Measurements from ENCODE around the gene SETD6.

The SETD6 gene

GRCh38 chr16:58497935-58498334, 17.4 kb upstream of the SETD6 start:
- TF ChIP-seq, protein P1, sequence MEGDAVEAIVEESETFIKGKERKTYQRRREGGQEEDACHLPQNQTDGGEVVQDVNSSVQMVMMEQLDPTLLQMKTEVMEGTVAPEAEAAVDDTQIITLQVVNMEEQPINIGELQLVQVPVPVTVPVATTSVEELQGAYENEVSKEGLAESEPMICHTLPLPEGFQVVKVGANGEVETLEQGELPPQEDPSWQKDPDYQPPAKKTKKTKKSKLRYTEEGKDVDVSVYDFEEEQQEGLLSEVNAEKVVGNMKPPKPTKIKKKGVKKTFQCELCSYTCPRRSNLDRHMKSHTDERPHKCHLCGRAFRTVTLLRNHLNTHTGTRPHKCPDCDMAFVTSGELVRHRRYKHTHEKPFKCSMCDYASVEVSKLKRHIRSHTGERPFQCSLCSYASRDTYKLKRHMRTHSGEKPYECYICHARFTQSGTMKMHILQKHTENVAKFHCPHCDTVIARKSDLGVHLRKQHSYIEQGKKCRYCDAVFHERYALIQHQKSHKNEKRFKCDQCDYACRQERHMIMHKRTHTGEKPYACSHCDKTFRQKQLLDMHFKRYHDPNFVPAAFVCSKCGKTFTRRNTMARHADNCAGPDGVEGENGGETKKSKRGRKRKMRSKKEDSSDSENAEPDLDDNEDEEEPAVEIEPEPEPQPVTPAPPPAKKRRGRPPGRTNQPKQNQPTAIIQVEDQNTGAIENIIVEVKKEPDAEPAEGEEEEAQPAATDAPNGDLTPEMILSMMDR (conservative IDR thresholded peaks at IDR 0.05; ENCODE audit: low read depth): no peak
- POLR2A ChIA-PET (ENCODE audit: low non-redundant PET): no interaction called here
- no peak for DNase-seq (ENCODE audit: low spot score)
- H3K27ac ChIP-seq: no peak overlapping the region
- CTCF ChIA-PET: interaction anchor here (1.0 kb wide), 1 partner anchor 14 kb away, joined by 3 read pairs; no protein-coding TSS in a partner anchor

DNA sequence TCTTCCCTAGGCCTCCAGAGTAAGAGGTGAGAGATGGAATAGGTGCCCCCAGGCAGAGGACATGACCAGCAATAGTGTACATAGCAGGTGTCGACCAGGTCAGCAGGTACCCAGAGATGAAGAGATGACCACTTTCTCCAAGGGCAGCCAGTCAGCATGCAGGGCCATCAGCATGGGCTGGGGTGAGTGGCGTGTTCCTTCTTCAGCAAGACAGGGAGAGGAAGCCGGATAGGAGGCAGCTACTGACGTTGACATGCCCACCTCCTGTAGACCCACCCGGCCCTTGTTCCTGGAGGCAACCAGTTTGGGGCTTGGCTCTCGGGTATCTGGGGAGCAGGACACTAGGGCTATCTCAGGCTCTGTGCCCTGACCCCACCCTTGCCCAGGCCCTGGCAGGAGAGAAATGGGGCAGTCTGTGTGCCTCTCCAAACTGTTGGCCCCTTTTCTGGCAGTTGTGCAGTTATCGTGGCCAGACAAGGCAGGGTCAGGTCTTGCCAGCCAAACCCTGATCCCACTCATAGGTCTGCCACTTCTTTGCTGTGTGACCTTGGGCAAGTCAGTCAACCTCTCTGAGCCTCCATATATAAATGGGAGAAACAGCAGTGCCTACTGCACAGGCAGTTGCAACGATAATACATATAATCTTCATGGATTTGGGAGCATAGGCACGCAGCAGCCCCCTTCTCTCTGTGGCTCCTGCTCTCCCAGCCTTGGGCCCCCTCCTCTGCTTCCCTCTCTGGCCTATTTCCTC, 16.8 kb upstream of the SETD6 start:
- no peak overlapping the region for H3K27ac ChIP-seq
- POLR2A ChIA-PET (ENCODE audit: low non-redundant PET): no interaction called here
- no peak for DNase-seq (ENCODE audit: low spot score)
- CTCF ChIA-PET: interaction anchor here (0.7 kb wide), 1 partner anchor 162 kb away, joined by 4 read pairs; no protein-coding TSS in a partner anchor
- TF ChIP-seq, protein P1 (conservative IDR thresholded peaks at IDR 0.05; ENCODE audit: low read depth): no peak

DNA sequence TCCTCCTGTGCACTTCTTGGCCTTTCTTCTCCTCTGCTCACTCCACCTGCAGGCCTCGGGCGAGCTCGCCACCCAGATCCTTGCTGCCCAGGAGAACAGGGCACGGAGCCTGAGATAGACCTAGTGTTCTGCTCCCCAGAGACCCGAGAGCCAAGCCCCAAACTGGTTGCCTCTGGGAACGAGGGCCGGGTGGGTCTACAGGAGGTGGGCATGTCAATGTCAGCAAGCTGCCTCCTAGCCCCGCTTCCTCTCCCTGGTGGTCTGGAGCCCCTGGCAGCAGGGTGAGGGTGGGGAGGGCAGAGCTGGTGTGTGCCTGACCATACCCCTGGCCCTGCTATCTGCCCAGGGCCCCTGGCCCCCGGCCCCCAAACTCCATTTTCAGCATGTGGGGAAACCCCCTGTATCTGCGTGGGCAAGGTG, 16.2 kb upstream of the SETD6 start:
- H3K27ac ChIP-seq: no peak overlapping the region
- CTCF ChIA-PET: interaction anchor here (0.6 to 0.7 kb wide), 2 partner anchors 11 to 163 kb away, joined by 4 read pairs; no protein-coding TSS in a partner anchor
- POLR2A ChIA-PET (ENCODE audit: low non-redundant PET): no interaction called here
- TF ChIP-seq, protein P1 (conservative IDR thresholded peaks at IDR 0.05; ENCODE audit: low read depth): no peak
- DNase-seq (ENCODE audit: low spot score): no peak

DNA sequence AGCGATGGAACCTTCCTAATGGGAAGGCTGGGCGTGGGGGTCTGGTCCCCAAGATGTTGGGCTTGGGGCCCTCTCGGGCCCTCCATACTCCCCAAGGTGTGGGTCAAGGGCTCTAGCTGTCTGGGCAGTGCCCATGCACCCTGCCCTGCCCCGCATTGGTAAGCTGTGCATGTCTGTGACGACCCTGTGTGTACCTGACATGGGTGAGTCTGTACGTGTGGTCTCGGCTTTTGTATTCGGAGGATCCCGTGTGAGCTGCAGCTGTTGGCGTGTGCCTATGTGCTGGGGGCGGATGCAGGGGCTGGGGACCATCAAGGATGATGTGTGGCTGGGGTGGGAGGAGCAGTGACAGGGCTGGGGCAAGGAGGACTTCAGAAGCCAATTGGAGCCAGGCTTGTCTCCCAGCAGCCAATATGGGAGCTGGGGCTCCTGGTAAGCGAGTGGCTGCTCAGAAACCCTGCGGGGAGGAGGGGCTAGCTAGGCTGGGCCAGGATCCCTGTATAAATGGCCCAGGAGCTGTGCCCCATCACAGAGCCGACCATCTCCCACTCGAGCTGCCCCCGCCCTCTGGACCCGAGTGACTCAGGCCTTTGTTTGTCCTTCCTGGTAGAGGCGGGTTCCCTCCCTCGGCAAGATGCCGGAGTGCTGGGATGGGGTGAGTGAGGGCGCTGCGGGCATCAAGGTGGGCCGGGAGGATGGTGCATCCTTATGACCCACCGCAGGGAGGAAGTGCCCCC, 15.5 kb upstream of the SETD6 start, which contains the start of gene NDRG4:
TSS of gene NDRG4 (plus strand) at position 529 of the 737 bp plus-strand sequence. CDS start at position 635, 106 bp downstream.
- TF ChIP-seq, protein P1 (conservative IDR thresholded peaks at IDR 0.05; ENCODE audit: low read depth): no peak
- ChIA-PET CTCF (interaction anchor here (0.6 to 0.9 kb wide), 5 partner anchors 11 to 235 kb away, joined by 3 to 4 read pairs (median 4); no protein-coding TSS in a partner anchor), POLR2A (ENCODE audit: low non-redundant PET) (no interaction called here)
- peak; percentile 60 for DNase-seq (ENCODE audit: low spot score)
- no peak within 1 kb of the TSS for H3K27ac ChIP-seq

- POLR2A ChIA-PET (ENCODE audit: low non-redundant PET): no interaction called here
- DNase-seq (ENCODE audit: low spot score): no peak
Measured at GRCh38 chr16:58500430-58501241, 14.7 kb upstream of the SETD6 start.

More at GRCh38 chr16:58500430-58501241, 14.7 kb upstream of the SETD6 start:
- CTCF ChIA-PET: interaction anchor here (0.6 to 1.1 kb wide), 4 partner anchors 11 to 234 kb away, joined by 3 to 4 read pairs (median 4); no protein-coding TSS in a partner anchor
- TF ChIP-seq, protein P1 (conservative IDR thresholded peaks at IDR 0.05; ENCODE audit: low read depth): no peak
- H3K27ac ChIP-seq: no peak overlapping the region

Measured in RWPE1 (cell line).